Stimulated activated CD4-positive, alpha-beta T cell treated with anti-CD3 and anti-CD28 coated beads, Interleukin-12 subunit alpha, Interleukin-12 subunit beta, amount 100 ng/mL, for 24 hours (primary cell): Measurements from ENCODE around the gene CDCA4.

ENCODE experiments used
- DNase-seq, 2 experiments: peaks; one replicate each; pipeline ENCODE4 v3.0.0-alpha.2; 2020; ENCODE audit warnings: low read depth in 2 of 2

Gene CDCA4

DNA sequence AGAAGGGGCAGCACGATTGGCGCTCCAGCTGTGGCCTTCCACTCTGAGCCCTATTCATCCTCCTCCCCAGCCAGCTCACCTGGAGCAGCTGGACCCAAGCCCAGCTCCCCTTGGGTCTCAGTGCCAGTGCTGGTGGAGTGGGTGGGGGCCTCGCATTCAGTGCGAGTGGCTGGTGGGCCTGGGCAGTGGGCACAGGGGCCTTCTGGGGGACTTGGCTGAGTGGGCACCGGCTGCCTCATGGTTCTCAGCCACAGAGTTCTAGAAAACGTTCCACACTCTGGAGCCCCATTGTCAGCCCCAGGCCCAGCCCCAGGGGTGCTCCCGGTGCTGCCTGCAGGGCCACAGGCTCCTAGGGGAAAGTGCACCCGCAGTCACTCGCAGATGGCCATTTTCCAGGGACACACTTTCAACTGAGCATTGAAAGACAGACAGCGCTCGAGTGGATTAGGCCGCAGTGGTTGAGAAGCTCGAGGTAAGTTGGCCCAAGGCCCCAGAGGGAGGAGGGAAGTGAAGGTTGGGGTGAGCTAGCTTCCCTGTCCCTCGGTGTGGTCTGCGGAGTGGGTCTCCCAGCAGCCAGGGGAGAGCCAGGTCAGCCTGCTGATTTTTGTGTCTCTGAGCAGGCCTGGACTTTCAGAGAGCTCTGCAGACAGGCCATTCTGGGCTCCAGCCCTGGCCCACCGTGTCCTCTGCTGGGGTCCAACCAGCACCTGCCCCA is 31.5 kb downstream of the CDCA4 start:
- no peak for DNase-seq

DNA sequence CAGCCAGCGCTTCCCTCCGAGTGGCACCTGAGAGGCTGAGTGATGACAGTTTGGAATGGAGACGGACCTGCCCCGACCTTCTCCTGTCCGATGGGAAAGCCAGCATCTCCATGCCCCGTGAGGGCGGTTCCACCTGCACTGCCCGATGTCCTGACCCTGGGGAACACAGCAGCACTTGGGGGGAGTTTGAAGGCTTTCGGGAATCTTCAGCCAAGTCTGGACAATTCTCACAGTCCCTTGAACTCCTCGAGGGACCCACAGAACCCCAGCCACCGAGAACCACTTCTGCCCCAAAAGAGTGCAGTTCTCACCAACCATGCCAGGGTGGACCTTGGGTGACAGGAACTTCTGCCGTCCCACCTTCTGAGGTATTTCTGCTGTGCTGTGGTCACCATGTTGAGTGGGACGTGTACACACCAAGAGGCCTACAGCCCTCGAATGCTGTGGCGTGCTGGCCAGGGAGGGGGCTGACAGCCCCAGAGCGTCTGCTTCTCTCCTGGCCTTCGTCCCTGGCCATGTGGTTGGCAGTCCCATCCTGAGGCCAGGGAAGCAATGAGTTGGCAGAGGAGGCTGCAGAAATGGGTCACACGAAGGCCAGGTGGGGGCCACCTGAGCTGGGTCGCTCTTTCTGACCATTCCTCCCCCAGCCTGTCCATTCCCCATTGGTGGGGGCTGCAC is 34.3 kb downstream of the CDCA4 start:
- no peak for DNase-seq

DNA sequence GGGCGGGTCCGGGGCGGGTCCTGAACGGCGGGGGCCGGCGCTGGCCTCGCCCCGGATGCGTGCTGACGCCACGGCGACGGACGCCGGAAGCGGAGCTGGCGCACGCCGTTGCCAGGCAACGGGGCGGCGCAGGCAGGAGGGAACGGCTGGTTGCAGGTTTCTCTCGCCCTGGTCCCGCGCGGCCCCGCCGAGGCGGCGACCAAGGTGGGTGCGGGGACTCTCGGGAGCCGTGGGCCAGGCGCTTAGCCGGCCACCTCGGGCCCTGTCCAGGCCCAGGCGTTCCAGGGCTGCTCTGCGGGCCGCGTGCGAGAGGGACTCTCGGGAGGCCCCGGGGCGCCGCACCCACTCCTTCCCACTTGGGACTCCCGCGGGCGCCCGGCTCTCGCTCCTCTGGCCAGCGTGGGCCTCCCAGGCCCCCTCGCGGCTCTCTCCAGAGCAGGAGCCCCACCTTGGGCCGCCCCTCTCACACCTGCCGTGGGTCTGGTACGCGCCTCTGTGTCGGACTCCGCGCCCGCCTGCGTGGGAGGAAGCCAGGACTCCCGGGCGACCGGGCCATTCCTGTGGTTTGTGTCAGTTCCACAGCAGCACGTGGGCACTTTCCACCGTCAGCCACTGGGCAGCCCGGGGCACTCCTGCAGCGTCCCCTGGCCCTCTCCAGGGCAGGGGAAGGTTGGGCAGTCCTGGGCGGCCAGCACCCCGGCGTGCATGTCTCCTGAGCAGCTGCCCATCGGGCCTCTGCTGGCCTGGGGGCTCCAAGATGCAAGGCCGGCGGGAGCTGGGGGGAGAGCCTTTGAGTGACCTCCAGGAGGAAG is 35.0 kb downstream of the CDCA4 start, which contains the start of gene CLBA1:
Gene CLBA1 (plus strand): TSS at position 114 of the 812 bp plus-strand sequence. CDS start 644 bp downstream, at position 758.
- DNase-seq = peak; percentile 72 to 78

DNA sequence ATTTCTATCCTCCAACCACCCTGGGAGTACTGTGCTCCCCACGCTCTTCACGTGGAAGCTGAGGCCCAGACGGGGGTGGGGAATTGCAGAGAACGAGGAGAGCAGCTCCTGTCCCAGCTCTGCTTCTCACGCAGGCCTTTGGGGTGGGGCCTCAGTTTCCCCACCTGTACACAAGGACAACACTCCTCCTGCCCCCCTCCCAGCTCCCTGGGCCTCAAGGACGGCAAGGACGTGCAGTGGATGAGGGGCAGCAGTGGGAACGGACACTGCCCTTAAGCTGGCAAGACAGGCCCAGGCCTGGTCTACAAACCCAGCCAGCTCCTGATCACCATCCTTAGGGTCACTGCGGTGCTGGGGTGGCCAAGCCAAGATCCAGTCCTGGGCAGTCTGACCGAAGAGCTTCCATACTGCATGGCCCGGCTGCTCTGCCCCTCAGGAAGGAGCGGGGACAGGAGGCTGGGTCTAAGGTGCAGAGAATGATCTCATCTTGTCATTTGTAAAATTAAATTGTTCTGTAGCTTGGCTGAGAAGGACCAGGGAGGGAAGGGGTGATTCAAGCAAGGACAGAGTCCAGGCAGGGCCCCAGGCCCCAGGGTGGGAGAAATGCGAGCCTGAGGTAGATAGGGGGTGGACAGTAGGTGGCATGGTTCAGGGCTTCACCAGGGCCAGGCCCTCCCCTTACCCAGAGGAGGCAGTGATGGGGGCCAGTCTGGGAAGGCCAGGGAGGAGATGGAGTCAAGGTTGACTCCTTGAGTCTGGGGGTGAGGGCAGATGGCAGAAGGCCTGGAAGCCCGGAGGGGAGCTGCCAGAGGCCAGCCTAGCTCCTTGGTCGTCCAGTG is 36.6 kb downstream of the CDCA4 start:
- no peak for DNase-seq

DNA sequence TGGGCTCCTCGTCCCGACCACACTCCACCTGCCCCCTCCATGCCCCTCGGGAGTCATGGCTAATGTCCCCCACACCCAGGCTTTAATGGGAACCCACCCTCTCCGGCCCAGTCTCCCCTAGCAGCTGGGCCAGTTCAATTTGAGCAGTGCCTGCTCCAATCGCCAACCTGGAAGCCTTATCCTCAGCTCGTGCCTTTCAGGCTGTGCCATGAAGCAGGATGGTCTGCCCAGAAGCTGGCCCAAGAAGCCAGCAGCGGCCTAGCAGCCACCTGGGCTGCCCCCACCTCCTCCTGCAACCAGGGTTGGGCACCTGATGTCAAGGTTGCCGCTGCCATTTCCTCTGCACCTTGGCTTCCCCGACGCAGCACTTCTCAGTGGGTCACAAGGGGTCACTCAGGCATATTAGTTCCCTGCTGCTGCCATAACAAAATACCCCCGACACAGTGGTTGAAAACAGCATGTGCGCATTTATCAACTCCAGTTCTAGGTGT is 37.6 kb downstream of the CDCA4 start:
- DNase-seq = no peak

DNA sequence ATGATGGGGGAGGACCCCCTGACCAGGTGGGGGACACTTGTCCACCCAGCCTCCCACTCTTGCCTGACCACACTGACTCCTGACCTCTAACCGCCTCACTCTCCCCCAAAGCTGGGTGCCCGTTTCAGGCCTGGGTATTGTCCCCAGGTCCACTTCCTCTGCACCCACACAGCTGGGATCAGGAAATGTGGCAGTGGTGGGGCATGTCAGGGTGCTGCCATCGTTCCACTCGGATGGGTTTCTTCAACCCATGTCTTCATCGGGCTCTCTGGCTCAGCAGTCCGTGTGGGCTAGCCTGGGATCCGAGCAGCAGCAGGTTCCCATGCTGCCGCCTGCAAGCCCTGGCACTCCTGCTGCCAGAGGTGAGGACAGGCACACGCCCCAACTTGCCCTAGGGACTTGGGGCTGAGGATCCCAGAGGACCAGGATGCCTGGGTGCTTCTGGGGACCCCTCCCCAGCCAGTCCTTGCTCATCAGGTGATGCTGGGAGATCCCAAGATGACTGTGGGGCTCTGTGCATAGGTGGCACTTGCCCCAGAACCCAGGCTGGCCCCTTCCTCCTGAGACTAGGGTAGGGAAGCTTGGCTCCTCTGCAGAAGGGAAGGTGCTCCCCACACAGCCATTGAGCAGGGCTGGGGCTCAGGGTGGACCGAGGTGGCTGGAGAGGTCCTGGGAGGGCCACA is 38.2 kb downstream of the CDCA4 start:
- DNase-seq = no peak

DNA sequence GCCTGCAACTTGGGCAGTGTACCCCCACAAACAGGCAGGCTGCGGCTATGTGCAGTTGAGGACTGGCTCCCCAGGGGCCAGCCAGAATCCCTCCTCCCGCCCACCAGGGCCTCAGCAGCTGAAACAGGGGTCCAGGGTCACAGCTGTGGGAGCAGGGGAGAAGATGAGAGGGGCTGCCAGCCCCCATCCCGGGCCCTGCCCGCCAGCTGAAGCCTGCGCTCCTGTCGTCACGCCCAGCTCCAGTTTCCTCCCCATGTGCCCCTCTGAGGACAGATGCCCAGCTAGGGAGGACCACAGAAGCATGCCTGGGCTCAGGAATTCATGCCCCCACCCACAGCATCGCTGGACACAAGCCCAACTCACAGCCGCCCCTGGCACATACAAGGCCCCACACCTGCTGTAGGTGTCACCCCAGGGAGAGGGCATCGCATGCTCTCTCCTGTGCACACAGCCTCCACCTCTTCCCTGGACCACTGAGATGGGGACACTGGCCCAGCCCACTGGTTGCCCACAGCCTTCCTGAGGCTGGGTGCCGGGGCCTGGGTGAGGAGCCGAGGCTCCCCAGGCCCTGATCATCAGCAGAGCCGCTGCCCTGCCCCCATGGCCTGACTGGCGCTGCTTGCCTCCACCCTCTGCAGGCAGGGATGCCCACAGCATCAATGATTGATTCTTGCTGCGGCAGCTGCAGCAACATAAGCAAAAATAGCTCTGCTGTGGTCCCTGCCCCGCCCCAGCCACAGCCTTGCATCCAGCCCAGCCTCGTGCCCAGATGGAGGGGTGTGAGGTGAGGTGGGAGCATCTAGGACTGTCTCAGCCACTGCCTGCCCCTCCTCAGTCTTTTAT is 39.0 kb downstream of the CDCA4 start:
- DNase-seq = no peak

DNA sequence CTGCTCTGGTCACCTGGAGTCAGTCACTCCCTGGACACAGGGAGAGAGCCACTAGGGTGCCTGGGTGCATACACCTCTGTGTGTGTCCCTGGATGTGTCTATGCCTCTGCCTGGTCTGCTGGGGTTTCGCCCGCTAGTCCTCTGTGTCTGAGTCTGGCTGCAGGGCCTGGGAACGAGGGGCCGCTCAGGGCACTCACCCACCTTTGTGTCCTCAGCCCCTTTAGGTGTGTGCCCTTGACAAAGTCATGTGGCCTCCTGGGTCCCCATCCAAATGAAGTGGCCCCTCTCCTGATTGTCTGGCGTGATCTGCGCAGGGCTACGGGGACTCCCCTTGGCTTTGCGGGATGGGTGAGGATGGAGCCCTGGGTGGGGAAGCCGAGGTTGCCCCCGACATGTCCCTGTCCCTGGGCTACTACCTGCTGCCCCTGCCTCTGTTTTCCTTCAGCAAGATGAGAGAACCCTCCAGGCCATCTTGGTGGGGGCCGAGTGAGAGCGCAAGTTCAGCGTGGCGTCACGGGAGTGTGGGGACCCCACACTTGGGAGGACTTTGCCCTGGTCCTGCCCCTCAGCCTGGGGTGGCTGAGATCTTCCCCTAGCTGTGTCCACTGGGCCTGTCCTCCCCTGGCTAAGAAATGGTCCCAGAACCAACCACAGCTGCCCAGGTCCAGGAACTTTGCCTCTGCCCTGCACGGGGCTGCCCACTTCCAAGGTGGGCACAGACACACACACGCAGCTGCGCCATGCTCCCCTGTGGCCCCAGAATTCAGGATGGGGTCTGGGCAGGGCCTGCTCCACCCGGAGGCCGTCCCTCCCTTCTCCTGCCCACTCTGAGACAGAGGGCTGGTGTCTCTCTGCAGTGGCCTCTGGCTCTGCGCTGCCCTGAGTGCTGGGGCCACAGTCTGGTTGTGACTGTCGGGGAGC is 40.0 kb downstream of the CDCA4 start:
- DNase-seq = no peak

DNA sequence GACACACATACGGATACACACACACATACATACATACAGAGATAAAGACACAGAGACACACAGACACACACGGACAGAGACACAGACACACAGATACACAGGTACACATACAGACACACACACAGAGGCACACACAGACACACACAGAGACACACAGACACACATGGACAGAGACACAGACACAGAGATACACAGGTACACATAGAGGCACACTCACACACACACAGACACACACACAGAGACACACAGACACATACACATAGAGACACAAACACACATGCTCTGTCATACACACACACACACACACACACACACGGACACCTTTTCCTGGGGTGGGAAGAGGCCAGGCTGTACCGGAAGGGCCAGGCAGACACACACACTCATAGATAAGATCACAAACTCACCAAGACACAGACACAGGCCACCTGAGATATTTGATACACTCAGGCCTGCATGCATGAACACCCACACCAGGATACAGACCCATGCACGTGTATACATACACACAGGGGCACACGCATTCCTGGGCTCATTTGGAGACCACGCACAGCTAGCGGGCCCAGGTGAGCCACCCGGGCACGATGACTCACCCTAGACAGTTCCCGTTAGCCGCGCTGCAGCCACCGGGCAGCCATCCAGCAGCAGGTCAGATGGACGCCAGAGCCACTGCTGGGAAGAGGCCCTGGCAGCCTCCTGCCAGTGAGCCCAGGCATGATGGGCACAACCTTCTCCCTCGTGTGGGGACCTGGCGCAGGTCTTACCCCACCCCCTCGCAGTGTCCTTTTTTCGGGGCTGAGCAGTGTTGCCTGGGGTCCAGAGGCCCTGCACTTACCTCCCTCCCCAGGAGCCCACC is 40.9 kb downstream of the CDCA4 start:
- DNase-seq = no peak

DNA sequence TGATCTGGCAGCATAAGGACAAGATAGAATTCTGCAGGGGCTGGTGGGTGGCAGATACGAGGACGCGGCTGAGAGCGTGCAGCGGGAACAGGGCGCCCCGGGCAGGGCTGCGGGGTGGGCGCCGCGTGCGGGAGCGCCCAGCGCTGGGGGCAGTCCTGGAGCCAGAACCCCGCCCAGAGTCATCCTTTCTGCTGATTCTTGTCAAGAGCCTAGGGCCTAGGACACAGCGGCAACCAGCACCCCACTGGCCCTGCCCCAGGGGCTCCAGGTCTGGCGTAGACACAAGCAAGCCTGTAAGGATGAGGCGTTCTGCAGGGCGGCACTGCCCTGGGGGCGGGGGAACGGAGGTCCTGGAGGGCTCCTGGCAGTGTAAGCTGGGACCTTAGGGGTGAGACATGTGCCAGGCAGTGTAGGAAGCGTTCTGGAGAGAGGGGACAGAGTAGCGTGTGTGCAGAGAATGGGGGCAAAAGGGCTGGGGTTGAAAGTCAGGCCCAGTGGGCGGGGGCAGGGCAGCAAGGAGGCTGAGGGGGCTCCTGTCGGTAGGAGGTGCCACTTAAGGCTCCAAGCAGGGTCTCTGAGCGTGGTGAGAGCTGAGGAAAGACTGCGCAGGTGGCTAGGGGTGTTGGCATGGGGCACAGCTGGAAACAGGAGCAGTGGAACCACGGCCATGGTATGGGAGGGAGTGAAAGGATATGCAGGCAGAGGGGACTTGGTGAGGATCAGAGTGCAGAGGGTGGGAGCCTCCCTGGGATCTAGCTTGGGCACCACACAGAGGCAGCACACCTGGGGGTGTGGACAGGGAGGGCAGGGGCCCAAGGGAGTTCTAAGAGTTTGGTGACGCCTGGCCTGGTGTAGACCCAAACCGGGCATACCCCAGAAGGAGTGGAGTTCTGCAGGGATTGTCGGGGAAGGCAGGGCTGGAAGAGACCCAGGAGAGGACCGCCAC is 41.9 kb downstream of the CDCA4 start:
- DNase-seq = no peak

DNA sequence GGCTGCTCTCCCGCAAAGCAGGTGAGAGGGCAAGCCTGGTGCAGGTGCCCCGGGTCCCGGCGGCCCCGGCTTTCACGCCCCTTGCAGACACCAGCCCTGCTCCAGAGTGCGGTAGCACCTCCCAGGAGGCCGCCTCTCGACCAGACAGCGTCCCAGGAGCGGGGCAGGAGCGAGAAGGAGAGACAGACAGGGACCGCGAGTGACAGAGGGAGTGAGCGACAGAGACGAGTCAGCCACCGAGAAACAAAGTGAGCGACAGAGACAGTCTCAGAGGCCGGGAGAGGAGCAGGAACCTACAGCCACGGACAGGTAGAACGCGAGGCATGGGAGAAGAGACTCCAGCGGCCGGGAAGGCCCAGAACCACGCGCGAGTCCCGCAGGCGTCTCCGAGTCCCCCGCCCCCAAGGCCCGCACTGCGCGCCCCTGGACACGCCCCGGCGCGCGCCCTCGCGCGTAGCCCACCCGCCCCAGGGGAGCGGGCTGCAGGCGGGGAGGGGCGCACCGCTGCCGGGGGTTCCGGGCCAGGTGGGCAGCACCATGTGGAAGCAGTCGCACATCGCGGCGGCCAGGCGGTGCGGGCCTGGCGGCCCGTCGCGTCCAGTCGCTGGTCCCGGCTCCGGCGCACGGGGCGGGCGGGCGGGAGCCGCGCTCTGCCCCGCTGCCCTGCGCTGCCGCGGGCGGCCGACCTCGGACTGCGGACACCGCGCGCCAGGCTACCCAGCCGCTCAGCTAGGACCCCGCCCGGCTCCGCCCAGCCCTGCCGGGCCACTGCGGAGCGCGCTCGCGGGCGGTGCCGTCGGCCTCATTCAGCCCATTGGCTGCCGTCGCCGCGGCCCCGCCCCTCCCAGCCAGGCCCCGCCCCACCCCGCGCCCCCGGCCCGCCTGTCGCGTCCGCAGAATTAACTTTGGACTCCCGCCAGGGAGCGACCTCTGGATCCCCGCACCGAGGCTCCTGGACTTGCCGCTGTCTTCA is 42.9 kb downstream of the CDCA4 start, which contains the start of gene AHNAK2:
Gene AHNAK2 (minus strand): TSS at position 694 of the 973 bp plus-strand sequence. CDS start 137 bp downstream, at position 557.
- peak in 1 of 2 experiments; percentile 42 for DNase-seq

DNA sequence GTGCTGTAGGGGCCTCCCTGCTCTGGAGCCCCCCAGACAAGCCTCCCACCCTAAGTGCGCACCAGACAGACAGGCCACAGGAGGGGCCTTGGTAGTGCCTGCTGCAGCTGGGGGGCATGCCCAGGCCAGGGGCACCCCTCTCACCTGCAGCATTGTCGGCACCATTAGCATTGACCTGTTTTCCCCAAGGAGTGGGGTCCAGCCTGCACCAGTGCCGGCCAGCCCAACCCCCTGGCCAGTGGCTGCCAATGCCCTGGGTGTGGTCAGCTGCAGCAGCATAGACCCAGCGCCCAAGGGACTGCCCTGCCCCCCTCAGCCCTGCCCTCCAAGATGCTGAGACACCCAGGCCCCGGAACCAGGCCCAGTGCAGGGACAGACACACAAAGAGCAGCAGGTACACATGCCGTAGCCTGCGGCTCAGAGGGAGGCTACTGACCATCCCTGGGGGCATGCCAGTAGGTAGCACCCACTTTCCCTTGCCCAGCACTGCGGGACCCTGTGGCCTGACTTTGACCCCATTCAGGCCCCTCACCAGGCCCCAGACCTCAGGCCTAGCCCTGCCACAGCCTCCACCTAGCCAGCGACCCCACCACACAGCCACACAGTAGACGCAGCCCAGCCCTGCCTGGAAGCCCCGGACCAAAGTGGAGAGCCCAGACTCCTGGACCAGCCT is 43.7 kb downstream of the CDCA4 start:
- DNase-seq = no peak

DNA sequence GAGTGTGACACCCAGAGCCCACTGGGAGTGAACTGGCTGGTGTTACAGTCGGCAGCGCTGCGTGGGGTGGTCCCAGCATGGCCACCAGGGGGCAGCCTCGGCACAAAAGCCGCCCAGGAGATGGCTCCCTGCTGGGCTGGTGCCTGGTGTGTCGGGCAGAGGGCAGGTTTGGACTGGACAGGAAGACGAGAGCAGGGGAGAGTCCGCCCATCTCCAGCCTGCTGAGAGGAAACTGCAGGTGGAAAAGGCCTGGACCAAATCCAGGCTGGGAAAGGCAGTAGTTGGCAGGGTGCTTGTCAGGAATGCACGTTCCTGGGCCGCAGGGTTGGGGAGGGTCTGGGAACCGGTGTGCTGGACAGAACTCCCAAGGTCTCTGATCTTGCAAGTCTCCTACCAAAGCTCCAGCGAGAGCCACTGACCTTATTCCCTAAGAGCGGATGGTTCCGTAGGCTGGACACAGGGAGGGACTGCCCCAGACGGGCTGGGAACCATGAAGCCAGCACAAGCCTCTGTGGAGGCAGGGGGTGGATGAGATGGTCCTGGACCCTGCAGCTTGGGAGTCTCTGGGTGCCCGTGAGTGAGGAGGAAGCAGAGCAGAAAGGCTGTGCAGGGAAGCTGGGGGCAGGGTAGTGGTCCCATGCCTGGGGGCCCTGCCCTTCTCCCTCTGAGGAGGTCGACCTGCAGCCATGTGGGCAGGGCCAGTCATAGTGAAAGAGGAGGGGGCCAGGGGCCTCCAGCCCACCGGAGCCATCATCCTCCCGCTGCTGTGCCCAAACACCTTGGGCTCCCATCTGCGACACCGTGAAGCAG is 44.5 kb downstream of the CDCA4 start:
- DNase-seq = peak; percentile 75 to 87
